H1 (cell line): Measurements from ENCODE around the gene OPRD1. TPM values are rescaled to one million over a fixed set of nuclear protein-coding genes. Genes with fewer than 3 reads are reported as not detected.

Source experiments
- CTCF ChIA-PET: fragments of 300-600 bp; sonication (Branson Sonifier 250); formaldehyde crosslinking; loops from one replicate; lab custom pipeline; 2021; ENCODE audit not compliant: partially characterized antibody; lab: Charles Lee
- POLR2A ChIA-PET: fragments of 300-600 bp; sonication (Branson Sonifier 250); formaldehyde crosslinking; loops from one replicate; lab custom pipeline; 2021; ENCODE audit warnings: inconsistent platforms; ENCODE audit not compliant: partially characterized antibody; lab: Charles Lee
- DNase-seq, 2 experiments: peaks; one replicate each; pipeline versions ENCODE4 v3.0.0 to v3.0.0-alpha.2; 2010 to 2022; ENCODE audit warnings: low spot score in 2 of 2, low read depth in 1 of 2, mixed read lengths in 1 of 2
- FAIRE-seq: peaks from 2 replicates; lab custom pipeline; 2011; peaks lifted over from hg19 to GRCh38; lab: Jason Lieb, UNC
- H2AFZ ChIP-seq: 2 replicates; pipeline ENCODE4 v1.8.1; 2012; ENCODE audit warnings: low read length, inconsistent platforms
- H2AK5ac ChIP-seq: 2 replicates; pipeline ENCODE4 v1.6.1; 2013; ENCODE audit warnings: low read depth, low read length
- H2BK120ac ChIP-seq: replicated peaks from 2 replicates; pipeline ENCODE3; 2013; ENCODE audit warnings: low read depth, low read length, inconsistent platforms
- H2BK12ac ChIP-seq: 2 replicates; pipeline ENCODE4 v1.6.1; 2013; ENCODE audit warnings: low read depth, low read length
- H2BK15ac ChIP-seq: 2 replicates; pipeline ENCODE4 v1.6.1; 2013; ENCODE audit warnings: low read length
- H2BK20ac ChIP-seq: 2 replicates; pipeline ENCODE4 v1.6.1; 2013; ENCODE audit warnings: low read length
- H2BK5ac ChIP-seq: 2 replicates; pipeline ENCODE4 v1.6.1; 2013; ENCODE audit warnings: low read depth, low read length
- H3K14ac ChIP-seq: 2 replicates; pipeline ENCODE4 v1.6.1; 2013; ENCODE audit warnings: inconsistent platforms; ENCODE audit not compliant: insufficient read length
- H3K18ac ChIP-seq: 2 replicates; pipeline ENCODE4 v1.6.1; 2013; ENCODE audit warnings: low read length; ENCODE audit errors: extremely low read depth
- H3K23ac ChIP-seq: 2 replicates; pipeline ENCODE4 v1.6.1; 2013; ENCODE audit warnings: inconsistent platforms; ENCODE audit not compliant: insufficient read length
- H3K23me2 ChIP-seq: 2 replicates; pipeline ENCODE4 v1.6.1; 2013; ENCODE audit warnings: low read depth, low read length
- H3K27ac ChIP-seq: 2 replicates; pipeline ENCODE4 v1.6.1; 2011; ENCODE audit warnings: low read depth, low read length, inconsistent platforms
- H3K27me3 ChIP-seq, 4 experiments: replicated peaks in 1 of 4; 1 replicate in 1 of 4; 2 replicates in 3 of 4; pipeline versions ENCODE4 v1.6.1 to v1.8.1; 2011 to 2013; ENCODE audit warnings: low read length in 3 of 4, mild to moderate bottlenecking in 3 of 4, inconsistent platforms in 2 of 4, mixed read lengths in 2 of 4, moderate library complexity in 1 of 4; ENCODE audit not compliant: control insufficient read depth in 3 of 4, insufficient read depth in 3 of 4; ENCODE audit errors: extremely low read depth in 1 of 4
- H3K36me3 ChIP-seq, 4 experiments: 2 replicates each; pipeline versions ENCODE4 v1.6.1 to v1.8.1; 2011 to 2013; ENCODE audit warnings: mild to moderate bottlenecking in 4 of 4, low read length in 3 of 4, moderate library complexity in 2 of 4, control low read depth in 1 of 4, inconsistent platforms in 1 of 4; ENCODE audit not compliant: insufficient read depth in 4 of 4, control insufficient read depth in 2 of 4
- H3K4ac ChIP-seq: replicated peaks from 2 replicates; pipeline ENCODE3; 2013; ENCODE audit warnings: low read length, low read depth, mixed read lengths, inconsistent platforms; ENCODE audit not compliant: insufficient read length
- H3K4me1 ChIP-seq, 4 experiments: replicated peaks in 1 of 4; 1 replicate in 1 of 4; 2 replicates in 3 of 4; pipeline versions ENCODE4 v1.6.1 to v1.8.1; 2011 to 2013; ENCODE audit warnings: low read length in 3 of 4, inconsistent platforms in 2 of 4, mixed read lengths in 1 of 4; ENCODE audit not compliant: insufficient read depth in 4 of 4, control insufficient read depth in 3 of 4
- H3K4me2 ChIP-seq, 2 experiments: 2 replicates each; pipeline versions ENCODE4 v1.6.1 to v1.8.1; 2011 to 2013; ENCODE audit warnings: low read depth in 2 of 2, low read length in 2 of 2, control low read depth in 1 of 2, inconsistent platforms in 1 of 2, mild to moderate bottlenecking in 1 of 2; ENCODE audit not compliant: insufficient read depth in 1 of 2
- H3K4me3 ChIP-seq, 4 experiments: fragments of 200-600, 300-600 bp in 1 of 4; sonication (generic), shearing (Covaris generic), sonication (Bioruptor Twin) in 1 of 4; 2 replicates each; pipeline versions ENCODE4 v1.5.1 to v1.8.1; 2011 to 2016; ENCODE audit warnings: low read length in 4 of 4, low read depth in 3 of 4, control low read depth in 2 of 4, inconsistent platforms in 2 of 4, mild to moderate bottlenecking in 2 of 4, mixed read lengths in 1 of 4, moderate library complexity in 1 of 4; ENCODE audit not compliant: insufficient read depth in 2 of 4; ENCODE audit errors: extremely low read depth in 1 of 4
- H3K56ac ChIP-seq: replicated peaks from 2 replicates; pipeline ENCODE3; 2013; ENCODE audit warnings: low read depth, mild to moderate bottlenecking, mixed read lengths, low read length, inconsistent platforms; ENCODE audit not compliant: insufficient read length
- H3K79me1 ChIP-seq: 2 replicates; pipeline ENCODE4 v1.6.1; 2013; ENCODE audit warnings: low read depth, low read length, control low read depth
- H3K79me2 ChIP-seq, 2 experiments: 2 replicates each; pipeline versions ENCODE4 v1.6.1 to v1.8.1; 2012 to 2013; ENCODE audit warnings: low read length in 2 of 2, mild to moderate bottlenecking in 2 of 2, inconsistent platforms in 1 of 2; ENCODE audit not compliant: insufficient read depth in 2 of 2, control insufficient read depth in 1 of 2
- H3K9ac ChIP-seq, 4 experiments: replicated peaks in 1 of 4; 1 replicate in 1 of 4; 2 replicates in 3 of 4; pipeline versions ENCODE4 v1.6.1 to v1.8.1; 2011 to 2013; ENCODE audit warnings: low read depth in 3 of 4, low read length in 3 of 4, control low read depth in 2 of 4, mild to moderate bottlenecking in 2 of 4, moderate library complexity in 2 of 4, inconsistent platforms in 1 of 4; ENCODE audit errors: extremely low read depth in 1 of 4
- H3K9me3 ChIP-seq, 2 experiments: 2 replicates each; pipeline versions ENCODE4 v1.6.1 to v1.8.1; 2012 to 2013; ENCODE audit warnings: mild to moderate bottlenecking in 2 of 2, moderate library complexity in 2 of 2, control low read depth in 1 of 2, inconsistent platforms in 1 of 2, low read depth in 1 of 2, low read length in 1 of 2, mixed read lengths in 1 of 2; ENCODE audit not compliant: insufficient read depth in 2 of 2
- H4K20me1 ChIP-seq, 2 experiments: replicated peaks in 1 of 2; 2 replicates each; pipeline versions ENCODE3 to v1.8.1; 2011 to 2013; ENCODE audit warnings: inconsistent platforms in 2 of 2, low read length in 2 of 2, mild to moderate bottlenecking in 1 of 2; ENCODE audit not compliant: insufficient read depth in 2 of 2, control insufficient read depth in 1 of 2
- H4K5ac ChIP-seq: 2 replicates; pipeline ENCODE4 v1.6.1; 2013; ENCODE audit warnings: low read length, low read depth, mixed read lengths, inconsistent platforms; ENCODE audit not compliant: insufficient read length
- H4K8ac ChIP-seq: 2 replicates; pipeline ENCODE4 v1.8.0; 2013; ENCODE audit warnings: mild to moderate bottlenecking, moderate library complexity, low read length, inconsistent platforms; ENCODE audit not compliant: insufficient read depth; ENCODE audit errors: extremely low read depth
- H4K91ac ChIP-seq: replicated peaks from 2 replicates; pipeline ENCODE3; 2013; ENCODE audit warnings: low read length, mixed read lengths, inconsistent platforms; ENCODE audit not compliant: insufficient read length
- CBX8 ChIP-seq: fragments of 300-800, 300-1000 bp; sonication (generic); IDR thresholded peaks from 2 replicates; pipeline ENCODE4 v1.7.1; 2016; ENCODE audit warnings: low read depth, low read length, borderline replicate concordance
- KDM1A ChIP-seq: fragments of 200-600, 300-600 bp; sonication (generic); IDR thresholded peaks from 2 replicates; pipeline ENCODE4 v1.7.1; 2016; ENCODE audit warnings: mild to moderate bottlenecking, low read length, borderline replicate concordance
- SP1 ChIP-seq: IDR thresholded peaks from 2 replicates; pipeline ENCODE4 v1.6.1; 2011; ENCODE audit warnings: low read depth, low read length
- WGBS, 2 experiments: shearing (Covaris generic) in 1 of 2; methylation state at CpG; one replicate each; pipeline versions ENCODE4 v1.1.6 to v1.1.7; 2013 to 2015; ENCODE audit warnings: low lambda C conversion rate in 2 of 2, mixed read lengths in 2 of 2, inconsistent platforms in 1 of 2, low coverage in 1 of 2, missing lambda C conversion rate in 1 of 2; ENCODE audit not compliant: insufficient replicate concordance in 2 of 2, insufficient coverage in 1 of 2, insufficient read length in 1 of 2; ENCODE audit errors: extremely low coverage in 1 of 2, missing lambda C conversion rate in 1 of 2; 5-methylcytosine and 5-hydroxymethylcytosine counted together
- polyA plus RNA-seq, 7 experiments: library from polyadenylated mRNA; depleted of rRNA in 3 of 7; stranded (reverse) in 5 of 7; unstranded in 2 of 7; fragments of >200 nt in 5 of 7; fragments of 200-250 nt in 2 of 7; gene quantifications; 1 replicate in 5 of 7; 2 replicates in 1 of 7; 4 replicates in 1 of 7; pipeline versions ENCODE4 v1.2.1 to v1.2.3, GENCODE V29; 2011 to 2013; ENCODE audit warnings: missing spikeins in 2 of 7, mixed read lengths in 2 of 7
- total RNA-seq: library from RNA; stranded (reverse); fragmentation: NEBNext Ultra II Directional; extraction: Animal tissue kit (Norgen Biotek cat#: 25700); gene quantifications from 2 replicates; pipeline ENCODE4 v1.2.1, GENCODE V29; 2021

The OPRD1 gene
- total and polyA plus RNA-seq, 2 of the 8 experiments (the other 6 are each of a cell fraction or from before 2014, with no cell fraction given), result 2.6 to 3.7 TPM

DNA sequence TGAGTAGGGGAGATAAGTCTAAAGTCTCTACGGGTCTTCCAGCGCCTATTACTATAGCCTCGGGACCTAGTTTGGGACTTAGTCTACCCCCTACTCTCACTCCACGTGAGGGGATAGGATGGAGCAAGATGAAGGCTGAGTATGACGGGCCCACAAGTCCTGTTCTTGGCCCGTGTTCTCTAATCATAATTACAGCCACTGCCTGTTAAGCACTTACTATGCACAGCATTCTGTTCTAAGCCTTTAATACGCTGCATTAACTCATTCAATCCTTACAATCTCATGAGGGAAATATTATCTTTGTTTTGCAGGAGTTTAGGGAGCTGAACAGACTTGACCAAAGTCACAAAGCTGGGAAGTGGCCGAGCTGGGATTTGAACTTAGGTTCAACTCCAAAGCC lies 78.5 kb downstream of the OPRD1 start:
- Histone ChIP-seq H3K14ac (no peak overlapping the region), H2AFZ (no peak overlapping the region), H3K4ac (no peak overlapping the region), H3K27ac (no peak overlapping the region), H3K79me1 (no peaks in the 10 kb centered on the region), H3K4me3 (no peak overlapping the region), H3K36me3 (no peaks in the 10 kb centered on the region), H3K4me1 (peaks cover 4 to 11% (median 9%) of the 10 kb centered on the region in 4 experiments; a peak in 6 of 7 replicates), H3K18ac (no peak overlapping the region), H4K5ac (no peak overlapping the region), H3K4me2 (no peak overlapping the region), H2BK12ac (no peak overlapping the region), H3K27me3 (peaks cover 0 to 11% (median 6%) of the 10 kb centered on the region in 4 experiments; a peak in 4 of 7 replicates), H3K56ac (no peak overlapping the region), H4K91ac (no peak overlapping the region), H2BK120ac (no peak overlapping the region), H2AK5ac (no peak overlapping the region), H2BK5ac (no peak overlapping the region), H4K20me1 (no peaks in the 10 kb centered on the region), H3K9ac (no peak overlapping the region), H3K79me2 (no peaks in the 10 kb centered on the region), H2BK20ac (no peak overlapping the region), H3K9me3 (no peaks in the 10 kb centered on the region), H3K23ac (no peak overlapping the region), H3K23me2 (peaks cover 16% of the 10 kb centered on the region; the same call in 1 of the 2 replicates), H4K8ac (no peak overlapping the region), H2BK15ac (no peak overlapping the region)
- CTCF ChIA-PET, result interaction anchor here (1.1 to 12.1 kb wide), 4 partner anchors 8 to 961 kb away, joined by 3 to 130 read pairs (median 8); no protein-coding TSS in a partner anchor
- 93% methylated on average over 8 of the region's 8 CpGs; no CpG with 5 or more reads in 1 of the 2 experiments for WGBS, 2 experiments
- POLR2A ChIA-PET, result interaction anchor here (1.6 kb wide), 1 partner anchor 24 kb away, joined by 5 read pairs; the partner anchor contains the start of gene EPB41
- DNase-seq, result no peak
- TF ChIP-seq CBX8 (no peak), SP1 (no peak), KDM1A (no peak)
- FAIRE-seq, result no peak
